Hepatocyte (in vitro differentiated cells): ENCODE data around the gene SRPRB.

Experiments used
- EZH2 ChIP-seq: fragments of 200-600 bp; sonication (generic); IDR thresholded peaks from 2 replicates; pipeline ENCODE4 v1.6.1; 2016; ENCODE audit warnings: antibody characterized with exemption, mild to moderate bottlenecking, borderline replicate concordance
- EZH2phosphoT487 ChIP-seq: fragments of 200-600 bp; sonication (generic); IDR thresholded peaks from one replicate; pipeline ENCODE4 v1.6.1; 2018; ENCODE audit warnings: antibody characterized with exemption, mild to moderate bottlenecking, low read depth, moderate library complexity; ENCODE audit not compliant: unreplicated experiment, severe bottlenecking
- TF ChIP-seq, protein P1 (sequence below): fragments of 200-600 bp; sonication (generic); IDR thresholded peaks from 2 replicates; pipeline ENCODE4 v1.5.1; 2016; ENCODE audit warnings: antibody characterized with exemption, mild to moderate bottlenecking; ENCODE audit not compliant: poor library complexity

DNA sequence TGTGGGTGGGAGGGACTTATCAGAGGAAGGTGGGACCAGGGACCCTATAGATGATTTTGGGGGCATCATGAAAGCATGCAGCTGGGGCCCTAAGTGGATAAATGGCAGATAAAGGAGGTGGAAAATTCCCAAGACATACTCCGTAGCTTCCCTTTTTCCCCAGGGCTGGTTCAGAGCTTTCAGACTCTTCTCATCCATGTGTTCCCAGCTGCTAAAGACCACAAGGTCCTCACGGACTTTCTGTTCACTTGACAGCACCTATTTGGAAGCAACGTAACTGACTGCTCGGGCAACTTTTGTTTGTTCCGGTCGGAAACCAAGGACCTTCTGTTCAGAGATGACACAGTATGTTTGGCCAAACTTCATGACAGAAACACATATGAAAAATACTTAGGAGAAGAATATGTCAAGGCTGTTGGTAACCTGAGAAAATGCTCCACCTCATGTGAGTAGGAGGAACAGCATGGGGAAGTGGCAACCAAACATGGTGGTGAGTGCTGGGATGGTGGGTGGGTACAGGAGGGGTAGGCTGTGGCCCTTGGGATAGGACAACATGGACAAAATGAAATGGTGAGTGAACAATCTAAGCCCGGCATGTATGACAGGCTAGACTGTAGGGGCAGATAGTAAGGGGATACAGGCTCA lies 28.7 kb upstream of the SRPRB start:
- TF ChIP-seq, protein P1, sequence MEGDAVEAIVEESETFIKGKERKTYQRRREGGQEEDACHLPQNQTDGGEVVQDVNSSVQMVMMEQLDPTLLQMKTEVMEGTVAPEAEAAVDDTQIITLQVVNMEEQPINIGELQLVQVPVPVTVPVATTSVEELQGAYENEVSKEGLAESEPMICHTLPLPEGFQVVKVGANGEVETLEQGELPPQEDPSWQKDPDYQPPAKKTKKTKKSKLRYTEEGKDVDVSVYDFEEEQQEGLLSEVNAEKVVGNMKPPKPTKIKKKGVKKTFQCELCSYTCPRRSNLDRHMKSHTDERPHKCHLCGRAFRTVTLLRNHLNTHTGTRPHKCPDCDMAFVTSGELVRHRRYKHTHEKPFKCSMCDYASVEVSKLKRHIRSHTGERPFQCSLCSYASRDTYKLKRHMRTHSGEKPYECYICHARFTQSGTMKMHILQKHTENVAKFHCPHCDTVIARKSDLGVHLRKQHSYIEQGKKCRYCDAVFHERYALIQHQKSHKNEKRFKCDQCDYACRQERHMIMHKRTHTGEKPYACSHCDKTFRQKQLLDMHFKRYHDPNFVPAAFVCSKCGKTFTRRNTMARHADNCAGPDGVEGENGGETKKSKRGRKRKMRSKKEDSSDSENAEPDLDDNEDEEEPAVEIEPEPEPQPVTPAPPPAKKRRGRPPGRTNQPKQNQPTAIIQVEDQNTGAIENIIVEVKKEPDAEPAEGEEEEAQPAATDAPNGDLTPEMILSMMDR, result no peak
- TF ChIP-seq EZH2 (no peak), EZH2phosphoT487 (no peak)
